GM10266 (cell line): ENCODE results near the gene ST8SIA4.

Experiments used
- DNase-seq: peaks from one replicate; pipeline ENCODE4 v3.0.0; 2012; ENCODE audit errors: extremely low spot score
- CTCF ChIP-seq: IDR thresholded peaks from 2 replicates; pipeline ENCODE4 v1.5.1; 2012; ENCODE audit warnings: mild to moderate bottlenecking, low read depth; ENCODE audit not compliant: control insufficient read depth, insufficient read depth; ENCODE audit errors: missing control alignments

The ST8SIA4 gene

GRCh38 chr5:100855295-100855694 lies 47.8 kb downstream of the ST8SIA4 start:
- TF ChIP-seq CTCF, result no peak
- no peak for DNase-seq

DNA sequence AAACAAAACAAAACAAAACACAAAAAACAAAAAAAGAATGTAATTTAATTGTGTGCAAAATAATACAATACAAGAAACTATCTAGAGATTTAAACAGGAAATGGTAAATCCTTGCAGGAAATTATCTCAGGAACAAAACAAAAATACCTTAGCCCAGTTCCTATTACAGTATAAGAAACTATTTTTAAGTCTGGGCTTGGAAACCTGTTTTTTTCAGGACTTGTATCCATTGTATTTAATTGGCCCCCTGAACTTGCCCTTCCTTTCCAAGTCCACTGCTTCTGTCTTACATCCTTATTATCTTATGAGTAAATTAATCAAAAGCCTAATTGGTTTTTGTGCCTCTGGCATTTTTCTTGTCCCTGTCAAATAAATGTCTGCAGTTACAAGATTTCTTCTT lies 48.5 kb downstream of the ST8SIA4 start:
- DNase-seq, result no peak
- no peak for TF ChIP-seq CTCF

GRCh38 chr5:100853582-100853981 lies 49.5 kb downstream of the ST8SIA4 start:
- no peak for TF ChIP-seq CTCF
- DNase-seq, result no peak

DNA sequence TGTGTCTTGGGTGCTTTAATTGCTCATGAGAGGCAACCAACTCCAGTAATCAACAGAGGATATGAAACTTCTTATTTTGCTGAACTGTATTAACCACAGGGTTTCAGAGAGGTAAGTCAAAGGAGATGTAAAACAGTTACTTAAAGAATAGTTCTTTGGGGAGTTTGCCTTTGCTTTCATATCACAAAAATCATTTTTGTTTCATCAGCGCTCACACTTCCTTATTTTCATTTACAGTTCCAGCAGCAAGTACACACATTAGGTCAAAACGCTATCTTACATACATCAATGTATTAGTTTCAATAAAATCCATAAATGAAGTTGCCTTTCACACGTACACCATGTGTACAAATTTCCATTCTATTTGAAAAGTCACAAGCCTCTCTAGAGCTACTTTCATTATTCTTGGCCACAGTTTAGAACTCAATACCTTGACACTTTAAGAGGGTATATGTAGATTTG lies 50.1 kb downstream of the ST8SIA4 start:
- no peak for TF ChIP-seq CTCF
- peak; percentile 27 for DNase-seq

DNA sequence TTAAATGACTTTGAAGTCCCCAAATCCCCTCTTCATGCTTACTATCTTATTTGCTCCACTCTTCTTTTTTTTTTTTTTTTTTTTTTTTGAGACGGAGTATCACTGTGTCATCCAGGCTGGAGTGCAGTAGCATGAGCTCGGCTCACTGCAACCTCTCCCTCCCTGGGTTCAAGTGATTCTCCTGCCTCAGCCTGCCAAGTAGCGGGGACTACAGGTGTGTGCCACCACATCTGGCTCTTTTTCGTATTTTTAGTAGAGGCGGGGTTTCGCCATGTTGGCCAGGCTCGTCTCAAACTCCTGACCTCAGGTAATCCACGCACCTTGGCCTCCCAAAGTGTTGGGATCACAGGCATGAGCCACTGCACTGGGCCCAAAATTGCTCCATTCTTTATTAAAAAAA lies 51.0 kb downstream of the ST8SIA4 start:
- no peak for DNase-seq
- TF ChIP-seq CTCF, result no peak

GRCh38 chr5:100846772-100847171 lies 56.3 kb downstream of the ST8SIA4 start:
- TF ChIP-seq CTCF, result no peak
- no peak for DNase-seq

DNA sequence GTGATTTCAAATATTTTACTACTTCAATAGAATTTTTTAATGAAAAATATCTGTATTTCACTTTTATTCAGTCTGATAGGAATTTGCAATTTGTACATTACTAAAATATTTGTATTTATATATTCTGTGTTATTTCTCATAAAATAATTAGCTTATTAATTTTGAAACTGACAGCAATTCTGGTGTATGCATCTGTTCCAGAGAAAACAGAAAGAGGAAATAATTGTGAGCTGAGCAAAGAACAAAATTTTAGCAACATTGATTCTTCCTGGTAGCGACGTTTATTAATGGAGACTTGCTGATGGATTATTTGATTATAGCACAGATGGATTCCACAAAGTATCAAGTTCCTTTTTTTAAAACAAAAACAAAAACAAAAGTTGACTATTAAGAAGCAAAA lies 61.0 kb downstream of the ST8SIA4 start:
- TF ChIP-seq CTCF, result no peak

More for the DNA sequence above, 61.0 kb downstream of the ST8SIA4 start:
- no peak for DNase-seq
